SH-SY5Y (cell line): Measurements from ENCODE around the gene HVCN1.

Source experiments
- GATA2 ChIP-seq: IDR thresholded peaks from 2 replicates; pipeline ENCODE4 v1.6.1; 2011; ENCODE audit warnings: mild to moderate bottlenecking, low read depth, low read length
- GATA3 ChIP-seq: IDR thresholded peaks from 2 replicates; pipeline ENCODE4 v1.6.1; 2011; ENCODE audit warnings: low read depth, mild to moderate bottlenecking, low read length, moderate library complexity

- TF ChIP-seq GATA2 (no peak), GATA3 (no peak)
Observed at GRCh38 chr12:110661337-110661972, 27.5 kb downstream of the HVCN1 start.
